NCI-H146 treated with DMSO at 0.1 percent for 48 hours (cell line): ENCODE results near the gene NETO1.

ENCODE experiments used
- DNase-seq: peaks from one replicate; lab custom pipeline; 2025; ENCODE audit not compliant: unreplicated experiment; lab: John Stamatoyannopoulos, UW

NETO1 gene

DNA sequence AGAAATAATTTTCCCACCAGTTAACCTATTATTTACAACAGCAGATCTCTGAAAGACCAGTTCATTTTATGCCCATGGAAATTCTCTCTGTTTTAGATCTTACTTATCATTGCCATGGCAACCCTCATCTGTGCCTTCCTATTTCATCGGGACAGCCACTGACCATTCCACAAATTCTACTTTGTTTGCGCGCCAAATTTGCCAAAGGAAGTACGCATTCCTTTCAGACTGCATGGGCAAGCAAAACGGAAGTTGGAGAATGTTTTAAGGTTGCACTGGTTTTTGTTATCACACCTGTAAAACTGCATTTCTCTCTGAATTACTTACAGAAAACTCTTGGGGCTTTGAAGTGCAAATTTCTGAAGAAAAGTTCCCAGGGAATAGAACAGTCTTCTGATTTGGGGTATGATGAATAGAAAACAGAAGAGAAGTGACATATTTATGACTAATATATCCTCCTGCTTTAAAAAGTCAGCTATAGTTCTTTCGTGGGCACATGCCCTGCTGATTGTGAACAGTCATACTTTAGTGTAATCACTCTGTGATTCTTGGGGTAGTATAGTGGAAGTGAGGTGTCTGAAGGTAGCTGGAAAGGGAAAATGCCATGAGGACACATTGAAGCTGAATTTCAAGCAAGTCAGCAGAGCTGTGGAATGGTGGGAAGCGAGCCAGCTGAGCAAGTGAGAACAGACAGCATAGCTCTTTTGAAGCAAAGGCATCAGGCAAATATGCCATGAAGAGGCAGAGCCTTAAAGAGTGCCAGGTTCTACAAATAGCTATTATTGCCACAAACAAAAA lies 20.9 kb downstream of the NETO1 start:
- DNase-seq, result no peak

DNA sequence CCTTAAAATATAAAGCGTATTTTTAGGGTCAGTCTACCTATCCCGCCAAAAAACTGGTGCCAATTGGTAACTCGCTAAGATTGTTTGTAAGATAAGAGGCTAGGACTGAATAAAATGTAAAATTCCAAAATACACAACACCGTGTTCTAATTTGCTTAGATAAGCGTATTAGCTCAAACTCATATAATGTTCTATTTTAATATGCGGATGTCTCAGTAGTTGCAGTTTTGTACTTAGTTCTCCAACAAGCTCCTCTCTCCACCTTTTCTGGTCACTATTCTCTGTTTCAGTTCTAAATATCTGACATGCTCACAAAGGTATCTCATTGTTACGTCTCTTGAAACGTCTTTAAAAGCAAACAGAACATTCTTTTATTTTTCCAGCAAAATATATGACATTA lies 24.0 kb downstream of the NETO1 start:
- no peak for DNase-seq

DNA sequence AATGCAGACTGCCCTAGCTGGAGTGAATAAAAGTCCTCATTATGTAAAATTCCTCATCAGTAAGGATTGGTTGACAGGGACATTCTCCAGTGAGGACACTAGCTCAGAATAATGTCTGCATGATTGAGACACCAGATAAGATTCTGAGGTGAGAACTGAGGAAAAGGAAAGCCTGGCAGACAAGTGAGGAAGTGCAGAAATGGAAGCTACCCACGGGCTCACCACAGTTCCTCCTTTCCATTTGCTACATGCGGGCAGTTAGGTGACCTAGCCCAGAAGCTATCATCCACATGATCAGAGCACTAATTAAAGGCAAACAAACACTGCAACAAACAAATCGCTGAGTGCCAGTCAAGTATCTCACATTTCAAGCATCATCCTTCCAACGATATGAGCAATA lies 27.7 kb downstream of the NETO1 start:
- DNase-seq, result no peak

- DNase-seq, result no peak
Observed at GRCh38 chr18:72834731-72835130, 33.1 kb downstream of the NETO1 start.

GRCh38 chr18:72833471-72833870 lies 34.3 kb downstream of the NETO1 start:
- DNase-seq, result no peak

DNA sequence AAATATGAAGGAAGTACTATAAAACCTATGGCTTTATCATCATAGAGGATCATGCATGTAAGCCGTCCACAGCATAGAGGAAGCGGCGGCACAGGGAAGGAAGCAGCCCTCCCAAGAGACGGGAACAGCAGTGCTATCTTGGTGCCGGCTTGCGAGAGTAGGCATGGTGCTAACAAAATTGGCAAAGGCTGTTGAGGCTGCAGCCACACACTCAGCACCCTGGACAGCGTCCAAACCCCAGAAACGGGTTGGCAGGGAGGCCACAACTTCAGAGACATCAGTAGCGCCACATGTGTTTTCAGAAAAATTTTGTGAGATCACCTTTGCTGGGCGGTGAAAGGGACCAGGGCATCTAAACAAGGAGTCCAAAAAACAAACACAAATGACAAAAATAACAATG lies 37.7 kb downstream of the NETO1 start:
- DNase-seq, result no peak

DNA sequence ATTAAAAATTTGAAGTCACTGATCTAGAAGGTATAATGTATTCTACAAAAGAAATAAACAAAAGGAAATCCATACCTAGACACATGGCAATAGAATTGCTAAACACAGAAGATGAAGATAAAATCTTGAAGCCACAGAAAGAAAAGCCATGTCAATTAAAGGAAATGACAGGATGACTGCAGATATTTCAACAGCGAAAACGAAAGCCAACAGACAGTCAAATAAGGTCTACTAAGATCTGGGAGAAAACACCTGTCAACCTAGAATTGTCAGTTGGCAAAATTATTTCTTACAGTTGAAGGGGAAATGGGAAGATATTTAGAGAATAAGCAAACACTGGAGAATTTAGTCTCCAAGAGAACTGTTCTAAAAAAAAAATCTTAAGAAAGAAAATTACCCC lies 39.2 kb downstream of the NETO1 start:
- no peak for DNase-seq

GRCh38 chr18:72826736-72827135 lies 41.1 kb downstream of the NETO1 start:
- no peak for DNase-seq

DNA sequence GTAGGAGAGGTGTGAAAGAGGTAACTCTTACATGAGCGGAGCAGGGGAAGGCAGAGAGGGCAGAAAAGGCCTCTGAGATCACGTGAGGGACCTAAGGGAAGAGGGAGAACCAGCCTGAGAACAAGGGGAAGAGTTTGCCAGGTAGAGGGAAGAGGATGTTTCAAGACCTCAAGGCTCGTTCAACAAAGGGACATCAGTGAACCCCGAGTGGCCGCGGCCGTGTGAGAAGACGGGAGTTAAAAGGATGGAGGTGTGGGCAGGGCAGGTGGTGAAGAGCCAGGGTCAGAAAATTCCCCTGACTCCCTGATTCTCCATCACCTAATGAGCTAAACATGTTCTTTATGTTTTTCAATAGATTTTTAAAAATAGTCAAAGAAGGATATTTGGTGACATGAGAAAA lies 44.4 kb downstream of the NETO1 start:
- no peak for DNase-seq

GRCh38 chr18:72822202-72822601 lies 45.6 kb downstream of the NETO1 start:
- no peak for DNase-seq

DNA sequence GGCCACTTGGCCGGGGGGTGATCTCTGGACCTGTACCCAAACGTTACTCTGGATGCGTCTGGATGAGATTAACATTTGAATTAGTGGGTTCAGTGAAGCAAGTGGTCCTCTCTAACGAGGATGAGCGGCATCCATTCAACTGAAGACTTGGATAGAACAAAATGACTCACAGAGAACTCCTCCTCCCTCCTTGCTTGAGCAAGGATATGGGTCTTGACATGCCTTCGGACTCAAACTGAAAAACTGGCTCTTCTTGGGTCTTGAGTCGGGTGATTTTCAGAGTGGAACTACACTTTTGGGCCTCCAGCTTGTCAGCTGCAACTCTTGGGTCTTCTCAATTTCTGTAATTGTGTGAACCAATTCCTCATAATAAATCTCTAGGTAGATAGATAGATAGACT lies 47.2 kb downstream of the NETO1 start:
- DNase-seq, result no peak

DNA sequence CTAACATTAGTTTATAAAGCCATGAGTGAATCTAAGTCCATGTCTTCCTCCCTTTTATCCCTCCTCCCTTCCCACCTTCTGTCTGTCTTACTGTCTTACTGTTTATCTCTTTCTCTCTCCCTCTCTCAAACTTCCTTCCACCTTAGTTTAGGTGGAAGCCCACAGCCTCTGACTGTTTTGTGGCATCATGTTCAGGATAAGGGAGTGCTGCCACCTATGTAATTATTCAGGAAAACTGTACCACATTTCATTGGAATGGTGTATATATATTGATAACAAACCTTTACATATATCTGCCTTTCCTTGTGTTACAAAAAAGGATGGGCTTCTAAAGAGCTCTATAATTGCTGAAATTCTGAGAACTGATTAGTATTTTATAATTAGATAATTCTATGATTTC lies 48.7 kb downstream of the NETO1 start:
- DNase-seq, result no peak

DNA sequence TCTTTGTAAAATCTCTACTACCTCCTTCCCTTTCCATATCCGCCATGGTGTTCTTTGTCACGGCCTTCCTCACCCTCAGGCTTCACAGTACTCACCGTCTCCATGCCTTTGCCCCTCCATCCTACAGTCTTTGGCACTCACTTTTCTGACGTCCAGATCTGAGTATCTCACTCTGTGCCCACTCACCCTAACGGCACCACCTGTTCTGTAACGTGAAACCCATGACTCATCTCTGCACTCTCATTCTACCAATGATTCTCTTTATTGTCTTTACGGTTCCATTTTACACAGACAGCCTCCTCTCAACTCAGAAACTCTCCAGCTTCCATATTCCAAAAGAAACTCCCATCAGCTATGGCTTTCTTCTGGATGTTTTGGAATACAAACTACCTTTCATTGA lies 56.7 kb downstream of the NETO1 start:
- DNase-seq, result peak; percentile 73

- DNase-seq, result no peak
Observed at GRCh38 chr18:72808680-72809079, 59.1 kb downstream of the NETO1 start.

DNA sequence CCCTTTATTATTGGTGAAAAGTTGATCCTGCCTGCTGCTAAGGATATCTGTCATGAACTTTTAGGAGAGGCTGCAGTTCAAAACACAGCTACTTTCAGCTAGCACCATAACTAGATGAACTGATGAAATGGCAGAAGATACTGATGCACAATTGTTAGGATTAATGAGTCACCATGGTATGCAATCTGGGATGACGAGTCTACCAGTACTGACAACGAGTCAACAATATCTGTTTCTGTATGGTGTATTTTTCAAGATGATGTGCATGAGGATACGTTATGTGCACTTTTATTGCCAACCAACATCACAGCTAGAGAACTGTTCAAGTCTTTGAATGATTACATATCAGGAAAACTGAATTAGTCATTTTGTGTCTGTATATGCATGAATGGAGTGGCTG lies 68.7 kb downstream of the NETO1 start:
- DNase-seq, result no peak

DNA sequence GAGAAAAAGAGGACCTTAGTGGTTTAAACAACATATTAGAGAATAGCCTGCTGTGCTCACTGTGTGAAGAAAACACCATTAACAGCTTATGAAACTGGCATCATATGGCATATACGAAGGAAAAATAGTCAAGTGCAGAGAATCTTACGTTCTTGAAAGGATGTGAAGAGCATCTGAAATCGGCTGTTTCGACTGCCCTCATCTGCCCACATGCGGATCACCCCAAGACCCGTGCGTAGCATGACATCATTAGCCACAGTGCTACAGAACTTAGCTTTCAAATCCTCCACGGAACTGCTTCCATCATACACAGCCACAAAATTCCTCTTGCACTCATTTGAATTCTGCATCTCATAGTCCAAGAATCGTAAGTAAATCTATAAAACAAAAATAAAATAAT lies 84.3 kb downstream of the NETO1 start:
- DNase-seq, result no peak

GRCh38 chr18:72774914-72775313 lies 92.9 kb downstream of the NETO1 start:
- no peak for DNase-seq

DNA sequence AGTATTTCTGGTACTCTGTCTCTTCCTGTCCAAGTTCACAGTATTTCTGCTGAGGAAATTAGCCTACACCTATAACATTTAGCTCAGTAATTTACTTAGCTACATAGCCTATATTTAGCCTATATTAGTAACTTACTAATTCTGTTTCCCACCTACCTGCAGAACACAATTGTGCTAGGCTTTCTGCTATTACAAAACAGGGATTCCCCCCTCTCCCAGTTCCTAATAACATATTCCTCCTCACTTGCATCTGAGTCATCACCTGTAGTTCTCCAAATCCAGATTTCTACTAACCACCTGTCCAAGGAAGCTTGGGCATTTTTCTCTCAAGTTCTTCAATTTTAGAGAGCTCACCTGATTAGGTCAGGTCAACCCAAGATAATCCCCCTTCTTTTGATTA lies 94.9 kb downstream of the NETO1 start:
- DNase-seq, result no peak

DNA sequence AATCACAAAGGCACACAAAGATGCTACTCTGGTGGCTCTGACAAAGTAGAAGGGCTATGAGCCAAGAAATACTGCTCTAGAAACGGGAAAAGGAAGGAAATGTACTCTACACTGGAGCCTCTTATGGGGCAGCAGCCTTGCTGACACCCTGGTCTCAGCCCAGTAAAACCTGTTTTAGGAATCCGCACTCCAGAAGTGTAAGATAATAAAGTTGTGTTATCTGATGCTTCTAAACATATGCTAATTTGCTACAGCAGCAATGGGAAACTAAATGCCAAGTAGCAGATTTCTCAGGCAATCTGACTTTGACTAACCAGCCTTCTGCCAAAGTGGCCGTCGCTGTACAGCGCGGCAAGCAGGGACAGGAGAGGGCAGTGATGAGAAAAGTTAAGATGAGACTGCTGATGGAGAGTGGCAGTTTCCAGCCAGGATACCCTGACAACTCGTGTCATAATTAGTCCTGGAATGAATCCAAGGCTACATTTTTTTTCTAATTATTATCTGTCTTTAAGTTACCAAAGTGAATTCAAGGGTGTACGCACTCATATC lies 99.0 kb downstream of the NETO1 start:
- peak; percentile 15 for DNase-seq

- peak; percentile 88 for DNase-seq
Observed at GRCh38 chr18:72762515-72763122, 105.2 kb downstream of the NETO1 start.

DNA sequence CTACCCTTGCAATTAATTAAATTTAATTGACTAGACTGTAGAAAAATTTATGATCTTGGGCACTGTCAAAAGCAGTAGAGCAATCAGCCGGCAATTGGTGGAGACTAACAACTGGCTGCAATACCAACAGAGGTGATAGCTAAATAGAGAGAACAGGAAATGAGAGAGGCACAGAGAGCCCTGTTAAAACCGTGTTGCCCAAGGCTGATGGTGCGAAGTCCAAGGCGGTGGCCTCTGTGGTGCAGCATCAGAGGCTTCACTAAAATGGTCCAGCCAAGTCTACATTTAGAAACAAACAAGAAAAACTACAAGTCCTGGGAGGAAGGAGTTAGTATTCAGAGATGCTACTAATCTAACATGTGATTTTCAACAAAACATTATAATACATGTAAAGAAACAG lies 115.6 kb downstream of the NETO1 start:
- DNase-seq, result no peak

GRCh38 chr18:72742002-72742401 lies 125.8 kb downstream of the NETO1 start:
- DNase-seq, result no peak

DNA sequence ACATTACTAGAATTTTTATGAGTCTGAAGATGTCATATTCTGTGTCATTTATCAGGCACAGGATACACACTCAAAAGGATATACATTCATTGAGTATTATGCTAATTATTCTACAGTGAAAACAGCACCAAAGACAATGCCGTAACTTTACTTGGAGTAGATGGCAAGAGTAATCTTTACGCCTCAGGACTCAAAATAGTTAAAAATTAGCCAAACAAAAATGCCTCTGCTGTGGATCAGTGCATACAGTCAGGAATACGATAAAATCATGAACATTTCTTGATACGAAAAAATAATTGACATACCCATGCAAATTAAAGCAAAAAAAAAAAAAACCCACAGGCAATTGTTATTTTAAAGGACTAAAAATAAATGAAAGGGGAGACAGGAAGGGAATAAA lies 129.7 kb downstream of the NETO1 start:
- no peak for DNase-seq
